IMR-90 (cell line): Measurements from ENCODE around the gene ZNF780A. TPM values are rescaled to one million over a fixed set of nuclear protein-coding genes. Genes with fewer than 3 reads are reported as not detected.

Experiments
- ATAC-seq: fragments of 200-7000 bp; cut with Tn5 transposase; 2 replicates; pipeline ENCODE4 v1.9.1; 2020; ENCODE audit warnings: low read depth, mild to moderate bottlenecking, moderate library complexity
- BruUV-seq: library from RNA; stranded (reverse); fragments of 400-500 nt; replicated peaks from 2 replicates; lab custom pipeline; 2021; lab: Mats Ljungman, UMichigan
- CTCF ChIA-PET: fragments of 300-600 bp; formaldehyde crosslinking; extraction: SDS; loops from one replicate; lab custom pipeline; 2021; ENCODE audit warnings: antibody characterized with exemption; lab: Yijun Ruan, JAX
- POLR2A ChIA-PET: fragments of 300-600 bp; sonication (Branson Sonifier 250); formaldehyde crosslinking; loops from one replicate; lab custom pipeline; 2022; ENCODE audit warnings: antibody characterized with exemption; ENCODE audit not compliant: unreplicated experiment; lab: Charles Lee
- DNase-seq: peaks from one replicate; pipeline ENCODE4 v3.0.0; 2013
- H2AFZ ChIP-seq: replicated peaks from 2 replicates; pipeline ENCODE3; 2013; ENCODE audit warnings: low read length, mild to moderate bottlenecking; ENCODE audit not compliant: poor library complexity
- H2AK5ac ChIP-seq: 2 replicates; pipeline ENCODE4 v1.6.1; 2013; ENCODE audit warnings: low read depth, low read length, inconsistent platforms
- H2AK9ac ChIP-seq: replicated peaks from 2 replicates; pipeline ENCODE3; 2013; ENCODE audit warnings: mild to moderate bottlenecking, low read depth, low read length, moderate library complexity; ENCODE audit not compliant: poor library complexity
- H2BK120ac ChIP-seq: 2 replicates; pipeline ENCODE4 v1.6.1; 2013; ENCODE audit warnings: low read depth, low read length, inconsistent platforms
- H2BK15ac ChIP-seq: 3 replicates; pipeline ENCODE4 v1.6.1; 2013; ENCODE audit warnings: low read depth, low read length, inconsistent platforms
- H2BK20ac ChIP-seq: 2 replicates; pipeline ENCODE4 v1.6.1; 2013; ENCODE audit warnings: low read depth, mild to moderate bottlenecking, inconsistent platforms, low read length, moderate library complexity
- H2BK5ac ChIP-seq: 2 replicates; pipeline ENCODE4 v1.6.1; 2013; ENCODE audit warnings: mild to moderate bottlenecking, low read depth, low read length, inconsistent platforms; ENCODE audit not compliant: poor library complexity, severe bottlenecking
- H3K14ac ChIP-seq: replicated peaks from 2 replicates; pipeline ENCODE4 v1.6.1; 2013; ENCODE audit warnings: low read depth, low read length, inconsistent platforms
- H3K18ac ChIP-seq: 2 replicates; pipeline ENCODE4 v1.6.1; 2013; ENCODE audit warnings: low read depth, low read length, control low read depth
- H3K23ac ChIP-seq: 2 replicates; pipeline ENCODE4 v1.6.1; 2013; ENCODE audit warnings: low read depth, low read length, inconsistent platforms
- H3K27ac ChIP-seq: 2 replicates; pipeline ENCODE4 v1.5.1; 2013; ENCODE audit warnings: mild to moderate bottlenecking, control low read depth, low read length; ENCODE audit not compliant: insufficient read depth
- H3K27me3 ChIP-seq: 2 replicates; pipeline ENCODE4 v1.6.1; 2013; ENCODE audit warnings: low read length; ENCODE audit not compliant: control insufficient read depth, insufficient read depth
- H3K36me3 ChIP-seq: 2 replicates; pipeline ENCODE4 v1.6.1; 2013; ENCODE audit warnings: low read length, mixed read lengths; ENCODE audit not compliant: control insufficient read depth, insufficient read depth
- H3K4ac ChIP-seq: 2 replicates; pipeline ENCODE4 v1.6.1; 2013; ENCODE audit warnings: low read depth, low read length, inconsistent platforms
- H3K4me1 ChIP-seq: 2 replicates; pipeline ENCODE4 v1.6.1; 2013; ENCODE audit warnings: low read length, mixed read lengths; ENCODE audit not compliant: control insufficient read depth, insufficient read depth
- H3K4me2 ChIP-seq: 2 replicates; pipeline ENCODE4 v1.6.1; 2013; ENCODE audit warnings: low read depth, mild to moderate bottlenecking, control low read depth, low read length, moderate library complexity
- H3K4me3 ChIP-seq: 2 replicates; pipeline ENCODE4 v1.5.1; 2013; ENCODE audit warnings: low read depth, mild to moderate bottlenecking, control low read depth, low read length, moderate library complexity; ENCODE audit not compliant: insufficient read depth
- H3K56ac ChIP-seq: 2 replicates; pipeline ENCODE4 v1.6.1; 2013; ENCODE audit warnings: low read length, inconsistent platforms; ENCODE audit not compliant: insufficient read depth; ENCODE audit errors: extremely low read depth
- H3K79me1 ChIP-seq, 2 experiments: 2 replicates each; pipeline ENCODE4 v1.6.1; 2013; ENCODE audit warnings: low read length in 2 of 2, inconsistent platforms in 1 of 2, low read depth in 1 of 2
- H3K9ac ChIP-seq: 2 replicates; pipeline ENCODE4 v1.6.1; 2013; ENCODE audit warnings: low read depth, low read length, control low read depth
- H3K9me1 ChIP-seq: 2 replicates; pipeline ENCODE4 v1.6.1; 2013; ENCODE audit warnings: low read length, inconsistent platforms; ENCODE audit not compliant: insufficient read depth
- H3K9me3 ChIP-seq: 2 replicates; pipeline ENCODE4 v1.6.1; 2013; ENCODE audit warnings: low read length; ENCODE audit not compliant: control insufficient read depth, insufficient read depth
- H4K20me1 ChIP-seq: 2 replicates; pipeline ENCODE4 v1.6.1; 2013; ENCODE audit warnings: low read length, inconsistent platforms; ENCODE audit not compliant: insufficient read depth
- H4K5ac ChIP-seq: 2 replicates; pipeline ENCODE4 v1.6.1; 2013; ENCODE audit warnings: mild to moderate bottlenecking, low read depth, low read length, control low read depth
- H4K8ac ChIP-seq, 2 experiments: 2 replicates each; pipeline ENCODE4 v1.6.1; 2013; ENCODE audit warnings: low read depth in 2 of 2, low read length in 2 of 2, control low read depth in 1 of 2, inconsistent platforms in 1 of 2
- H4K91ac ChIP-seq: 2 replicates; pipeline ENCODE4 v1.6.1; 2013; ENCODE audit warnings: low read depth, low read length, inconsistent platforms; ENCODE audit not compliant: insufficient read depth
- BHLHE40 ChIP-seq: fragments of 150-350 bp; IDR thresholded peaks from 2 replicates; pipeline ENCODE4 v1.6.1; 2016; ENCODE audit warnings: mild to moderate bottlenecking, low read depth, low read length
- CEBPB ChIP-seq: IDR thresholded peaks from 2 replicates; pipeline ENCODE4 v1.6.1; 2012; ENCODE audit warnings: low read depth, low read length, improper control_type of control experiment
- CHD1 ChIP-seq: IDR thresholded peaks from 2 replicates; pipeline ENCODE4 v1.6.1; 2012; ENCODE audit warnings: low read depth, low read length, improper control_type of control experiment
- FOS ChIP-seq: fragments of 150-350 bp; IDR thresholded peaks from 2 replicates; pipeline ENCODE4 v1.6.1; 2016; ENCODE audit warnings: low read depth, low read length
- MAFK ChIP-seq: IDR thresholded peaks from 2 replicates; pipeline ENCODE4 v1.6.1; 2012; ENCODE audit warnings: low read depth, low read length, improper control_type of control experiment
- MAZ ChIP-seq: IDR thresholded peaks from 2 replicates; pipeline ENCODE4 v1.6.1; 2012; ENCODE audit warnings: low read depth, mild to moderate bottlenecking, low read length, improper control_type of control experiment, moderate library complexity, borderline replicate concordance
- MXI1 ChIP-seq: IDR thresholded peaks from 2 replicates; pipeline ENCODE4 v1.6.1; 2012; ENCODE audit warnings: low read depth, mild to moderate bottlenecking, low read length, moderate library complexity, borderline replicate concordance
- NFE2L2 ChIP-seq: fragments of 150-350 bp; IDR thresholded peaks from 2 replicates; pipeline ENCODE4 v1.6.1; 2016; ENCODE audit warnings: low read depth, mild to moderate bottlenecking, low read length
- POLR2A ChIP-seq: IDR thresholded peaks from 2 replicates; pipeline ENCODE4 v1.6.1; 2012; ENCODE audit warnings: mild to moderate bottlenecking, low read depth, low read length
- RAD21 ChIP-seq: IDR thresholded peaks from 2 replicates; pipeline ENCODE4 v1.6.1; 2012; ENCODE audit warnings: low read length, improper control_type of control experiment
- RCOR1 ChIP-seq: IDR thresholded peaks from 2 replicates; pipeline ENCODE4 v1.6.1; 2012; ENCODE audit warnings: mild to moderate bottlenecking, low read length, improper control_type of control experiment; ENCODE audit not compliant: insufficient replicate concordance
- RFX5 ChIP-seq: IDR thresholded peaks from 2 replicates; pipeline ENCODE4 v1.8.0; 2012; ENCODE audit warnings: low read depth, mild to moderate bottlenecking, low read length, moderate library complexity
- SMC3 ChIP-seq: fragments of 150-350 bp; IDR thresholded peaks from 2 replicates; pipeline ENCODE4 v1.6.1; 2016; ENCODE audit warnings: low read depth, mild to moderate bottlenecking, antibody characterized with exemption, low read length, moderate library complexity
- WGBS, 2 experiments: methylation state at CpG; one replicate each; pipeline versions ENCODE4 v1.1.5 to v1.1.7; 2013; ENCODE audit warnings: missing lambda C conversion rate in 2 of 2; ENCODE audit not compliant: insufficient read length in 1 of 2; ENCODE audit errors: extremely low coverage in 2 of 2; 5-methylcytosine and 5-hydroxymethylcytosine counted together
- dilution Hi-C: fragments of 300-500 bp; cut with HindIII; formaldehyde crosslinking; loops from one replicate; pipeline ENCODE4 v1.14.3; 2018; ENCODE audit warnings: low sequenced_read_pairs; ENCODE audit not compliant: unreplicated experiment
- in situ Hi-C: fragments of 300-500 bp; cut with MboI; formaldehyde crosslinking; loops from 3 replicates; pipeline ENCODE4 v1.14.3; 2019; ENCODE audit warnings: low sequenced_read_pairs, inconsistent platforms, mixed read lengths
- intact Hi-C: fragments of 100-400 bp; cut with micrococcal nuclease; formaldehyde crosslinking; loops from 2 replicates; pipeline ENCODE4 v1.10.0; 2022
- polyA plus RNA-seq, 3 experiments: library from polyadenylated mRNA; depleted of rRNA; stranded (reverse); fragments of >200 nt; gene quantifications; 2 replicates each; pipeline ENCODE4 v1.2.3, GENCODE V29; 2012; ENCODE audit warnings: low replicate concordance in 1 of 3
- total RNA-seq: library from RNA; depleted of rRNA; stranded (reverse); fragments of >200 nt; gene quantifications from 2 replicates; pipeline ENCODE4 v1.2.3, GENCODE V29; 2012
- TF ChIP-seq, protein P1 (sequence below): conservative IDR thresholded peaks from 2 replicates; pipeline ENCODE4 v1.5.1; 2012; ENCODE audit warnings: mild to moderate bottlenecking, low read depth, low read length, improper control_type of control experiment
- TF ChIP-seq, protein P2 (sequence below): fragments of 150-350 bp; IDR thresholded peaks from 2 replicates; pipeline ENCODE4 v1.6.1; 2017; ENCODE audit warnings: mild to moderate bottlenecking, antibody characterized with exemption, low read length, low read depth
- TF ChIP-seq, protein P3 (sequence below): fragments of 150-350 bp; IDR thresholded peaks from 2 replicates; pipeline ENCODE4 v1.6.1; 2016; ENCODE audit warnings: low read depth, mild to moderate bottlenecking, low read length, moderate library complexity, borderline replicate concordance

ZNF780A gene
- total and polyA plus RNA-seq, 2 of the 4 experiments (the other 2 are of a cell fraction) = 6.2 to 17.0 TPM

DNA sequence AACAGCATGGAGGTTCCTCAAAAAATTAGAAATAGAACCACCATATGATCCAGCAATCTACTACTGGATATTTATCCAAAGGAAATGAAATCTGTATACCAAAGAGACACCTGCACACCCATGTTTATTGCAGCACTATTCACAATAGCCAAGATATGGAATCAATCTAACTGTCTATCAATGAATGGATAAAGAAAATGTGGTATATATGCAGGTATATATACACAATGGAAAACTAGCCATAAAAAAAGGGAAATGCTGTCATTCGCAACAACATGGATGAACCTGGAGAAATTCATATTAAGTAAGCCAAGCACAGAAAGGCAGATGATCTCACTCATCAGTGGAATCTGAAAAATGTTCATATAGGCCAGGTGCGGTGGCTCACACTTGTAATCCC is 37.3 kb downstream of the ZNF780A start:
- no peak overlapping the region for H2AK9ac ChIP-seq
- H3K4me2 ChIP-seq = no peak overlapping the region
- DNase-seq (no peak), ATAC-seq (no peak)
- H3K27me3 ChIP-seq = no peaks in the 10 kb centered on the region
- ChIA-PET POLR2A (no interaction called here), CTCF (no interaction called here)
- no peak overlapping the region for H4K8ac ChIP-seq
- BruUV-seq = no TSS peak
- no peak overlapping the region for H3K23ac ChIP-seq
- H4K20me1 ChIP-seq = no peaks in the 10 kb centered on the region
- in situ Hi-C loops = no loop called here
- H3K14ac ChIP-seq = no peak overlapping the region
- no peaks in the 10 kb centered on the region for H3K9me1 ChIP-seq
- no peak overlapping the region for H3K18ac ChIP-seq
- no peak overlapping the region for H2AFZ ChIP-seq
- no peak overlapping the region for H2BK120ac ChIP-seq
- intact Hi-C loops = no loop called here
- H3K79me1 ChIP-seq = peaks cover 15 to 36% of the 10 kb centered on the region in 2 experiments
- no peak overlapping the region for H3K9ac ChIP-seq
- H2BK15ac ChIP-seq = no peak overlapping the region
- H4K91ac ChIP-seq = no peak overlapping the region
- TF ChIP-seq RFX5 = no peak
- TF ChIP-seq MAFK = no peak
- TF ChIP-seq, protein P1, sequence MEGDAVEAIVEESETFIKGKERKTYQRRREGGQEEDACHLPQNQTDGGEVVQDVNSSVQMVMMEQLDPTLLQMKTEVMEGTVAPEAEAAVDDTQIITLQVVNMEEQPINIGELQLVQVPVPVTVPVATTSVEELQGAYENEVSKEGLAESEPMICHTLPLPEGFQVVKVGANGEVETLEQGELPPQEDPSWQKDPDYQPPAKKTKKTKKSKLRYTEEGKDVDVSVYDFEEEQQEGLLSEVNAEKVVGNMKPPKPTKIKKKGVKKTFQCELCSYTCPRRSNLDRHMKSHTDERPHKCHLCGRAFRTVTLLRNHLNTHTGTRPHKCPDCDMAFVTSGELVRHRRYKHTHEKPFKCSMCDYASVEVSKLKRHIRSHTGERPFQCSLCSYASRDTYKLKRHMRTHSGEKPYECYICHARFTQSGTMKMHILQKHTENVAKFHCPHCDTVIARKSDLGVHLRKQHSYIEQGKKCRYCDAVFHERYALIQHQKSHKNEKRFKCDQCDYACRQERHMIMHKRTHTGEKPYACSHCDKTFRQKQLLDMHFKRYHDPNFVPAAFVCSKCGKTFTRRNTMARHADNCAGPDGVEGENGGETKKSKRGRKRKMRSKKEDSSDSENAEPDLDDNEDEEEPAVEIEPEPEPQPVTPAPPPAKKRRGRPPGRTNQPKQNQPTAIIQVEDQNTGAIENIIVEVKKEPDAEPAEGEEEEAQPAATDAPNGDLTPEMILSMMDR = no peak
- no peak for TF ChIP-seq MXI1
- no peak for TF ChIP-seq CEBPB
- TF ChIP-seq CHD1 = no peak
- no peak for TF ChIP-seq NFE2L2
- TF ChIP-seq, protein P2, sequence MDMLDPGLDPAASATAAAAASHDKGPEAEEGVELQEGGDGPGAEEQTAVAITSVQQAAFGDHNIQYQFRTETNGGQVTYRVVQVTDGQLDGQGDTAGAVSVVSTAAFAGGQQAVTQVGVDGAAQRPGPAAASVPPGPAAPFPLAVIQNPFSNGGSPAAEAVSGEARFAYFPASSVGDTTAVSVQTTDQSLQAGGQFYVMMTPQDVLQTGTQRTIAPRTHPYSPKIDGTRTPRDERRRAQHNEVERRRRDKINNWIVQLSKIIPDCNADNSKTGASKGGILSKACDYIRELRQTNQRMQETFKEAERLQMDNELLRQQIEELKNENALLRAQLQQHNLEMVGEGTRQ = no peak
- TF ChIP-seq, protein P3, sequence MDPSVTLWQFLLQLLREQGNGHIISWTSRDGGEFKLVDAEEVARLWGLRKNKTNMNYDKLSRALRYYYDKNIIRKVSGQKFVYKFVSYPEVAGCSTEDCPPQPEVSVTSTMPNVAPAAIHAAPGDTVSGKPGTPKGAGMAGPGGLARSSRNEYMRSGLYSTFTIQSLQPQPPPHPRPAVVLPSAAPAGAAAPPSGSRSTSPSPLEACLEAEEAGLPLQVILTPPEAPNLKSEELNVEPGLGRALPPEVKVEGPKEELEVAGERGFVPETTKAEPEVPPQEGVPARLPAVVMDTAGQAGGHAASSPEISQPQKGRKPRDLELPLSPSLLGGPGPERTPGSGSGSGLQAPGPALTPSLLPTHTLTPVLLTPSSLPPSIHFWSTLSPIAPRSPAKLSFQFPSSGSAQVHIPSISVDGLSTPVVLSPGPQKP = no peak
- no peak for TF ChIP-seq FOS
- no peak for TF ChIP-seq RAD21
- TF ChIP-seq SMC3 = no peak
- TF ChIP-seq POLR2A = no peak
- no peak for TF ChIP-seq BHLHE40
- TF ChIP-seq RCOR1 = no peak
- no peak for TF ChIP-seq MAZ
- H3K4ac ChIP-seq = no peak overlapping the region
- no peak overlapping the region for H3K27ac ChIP-seq
- H3K4me3 ChIP-seq = no peak overlapping the region
- no peak overlapping the region for H2BK20ac ChIP-seq
- no peak overlapping the region for H2BK5ac ChIP-seq
- dilution Hi-C loops = no loop called here
- H3K9me3 ChIP-seq = peaks cover 7% of the 10 kb centered on the region; the same call in 1 of the 2 replicates
- H4K5ac ChIP-seq = no peak overlapping the region
- H3K56ac ChIP-seq = no peak overlapping the region
- H3K4me1 ChIP-seq = no peaks in the 10 kb centered on the region
- no CpG with 5 or more reads among the region's 2 CpGs for WGBS, 2 experiments
- no peak overlapping the region for H2AK5ac ChIP-seq
- H3K36me3 ChIP-seq = peaks cover 14% of the 10 kb centered on the region
